Natural killer cell (primary cell): ENCODE data around the gene FAM9C. TPM values are rescaled to one million over a fixed set of nuclear protein-coding genes. Genes with fewer than 3 reads are reported as not detected.

Experiments used
- ATAC-seq, 3 donors: fragments of 150-1000 bp in 2 of 3; fragments of 200-7000 bp in 1 of 3; cut with Tn5 transposase; 1 replicate in 1 of 3; 2 replicates in 2 of 3; pipeline ENCODE4 v1.10.0; 2021; ENCODE audit warnings: mild to moderate bottlenecking in 2 of 3, moderate library complexity in 2 of 3
- DNase-seq, 2 donors: peaks; one replicate each; pipeline versions ENCODE4 v3.0.0 to v3.0.0-alpha.2; 2013 to 2021; ENCODE audit warnings: mixed read lengths in 1 of 2
- H3K27ac ChIP-seq: one replicate; pipeline ENCODE4 v1.5.1; 2013; ENCODE audit warnings: mild to moderate bottlenecking, low read length
- H3K27me3 ChIP-seq: one replicate; pipeline ENCODE4 v1.6.1; 2013; ENCODE audit warnings: low read length; ENCODE audit not compliant: control insufficient read depth, insufficient read depth
- H3K36me3 ChIP-seq: one replicate; pipeline ENCODE4 v1.6.1; 2013; ENCODE audit warnings: low read length; ENCODE audit not compliant: control insufficient read depth, insufficient read depth
- H3K4me1 ChIP-seq: one replicate; pipeline ENCODE4 v1.6.1; 2013; ENCODE audit warnings: low read length; ENCODE audit not compliant: control insufficient read depth, insufficient read depth
- H3K4me3 ChIP-seq: one replicate; pipeline ENCODE4 v1.5.1; 2013; ENCODE audit warnings: low read length
- H3K9me3 ChIP-seq: one replicate; pipeline ENCODE4 v1.6.1; 2013; ENCODE audit warnings: low read length; ENCODE audit not compliant: control insufficient read depth, insufficient read depth
- H3K27ac Mint-ChIP-seq, 2 donors: one replicate each; pipeline ENCODE4 v1.8.0; 2022; ENCODE audit warnings: mild to moderate bottlenecking in 2 of 2, mixed read lengths in 2 of 2, moderate library complexity in 1 of 2
- H3K27me3 Mint-ChIP-seq, 2 donors: one replicate each; pipeline ENCODE4 v1.8.0; 2022; ENCODE audit warnings: low read depth in 2 of 2, mixed read lengths in 2 of 2
- H3K36me3 Mint-ChIP-seq: one replicate; pipeline ENCODE4 v1.8.0; 2022; ENCODE audit warnings: mixed read lengths
- H3K4me1 Mint-ChIP-seq, 2 donors: one replicate each; pipeline ENCODE4 v1.8.0; 2022; ENCODE audit warnings: mixed read lengths in 2 of 2
- H3K4me3 Mint-ChIP-seq: one replicate; pipeline ENCODE4 v1.8.0; 2022; ENCODE audit warnings: mild to moderate bottlenecking, moderate library complexity, mixed read lengths
- H3K9me3 Mint-ChIP-seq, 2 donors: one replicate each; pipeline ENCODE4 v1.8.0; 2022; ENCODE audit warnings: mixed read lengths in 2 of 2
- WGBS: methylation state at CpG from one replicate; pipeline ENCODE4 v1.1.7; 2013; ENCODE audit warnings: missing lambda C conversion rate; ENCODE audit not compliant: insufficient coverage; 5-methylcytosine and 5-hydroxymethylcytosine counted together
- intact Hi-C: fragments of 100-400 bp; cut with micrococcal nuclease; formaldehyde crosslinking; loops from one replicate; pipeline ENCODE4 v1.14.2; 2022
- total RNA-seq, 4 donors: library from RNA; stranded (reverse); fragments of 120-200 nt in 1 of 4; gene quantifications; one replicate each; pipeline versions ENCODE4 v1.2.3 to v1.2.4, GENCODE V29; 2013 to 2022
- TF ChIP-seq, protein P1 (sequence below): fragments of 200-600 bp; IDR thresholded peaks from one replicate; pipeline ENCODE4 v1.8.0; 2022; ENCODE audit warnings: antibody characterized with exemption

Gene FAM9C
- total RNA-seq, 3 donors from 2014 or later (not counting 1 experiment from before 2014, with no cell fraction given), result not detected

DNA sequence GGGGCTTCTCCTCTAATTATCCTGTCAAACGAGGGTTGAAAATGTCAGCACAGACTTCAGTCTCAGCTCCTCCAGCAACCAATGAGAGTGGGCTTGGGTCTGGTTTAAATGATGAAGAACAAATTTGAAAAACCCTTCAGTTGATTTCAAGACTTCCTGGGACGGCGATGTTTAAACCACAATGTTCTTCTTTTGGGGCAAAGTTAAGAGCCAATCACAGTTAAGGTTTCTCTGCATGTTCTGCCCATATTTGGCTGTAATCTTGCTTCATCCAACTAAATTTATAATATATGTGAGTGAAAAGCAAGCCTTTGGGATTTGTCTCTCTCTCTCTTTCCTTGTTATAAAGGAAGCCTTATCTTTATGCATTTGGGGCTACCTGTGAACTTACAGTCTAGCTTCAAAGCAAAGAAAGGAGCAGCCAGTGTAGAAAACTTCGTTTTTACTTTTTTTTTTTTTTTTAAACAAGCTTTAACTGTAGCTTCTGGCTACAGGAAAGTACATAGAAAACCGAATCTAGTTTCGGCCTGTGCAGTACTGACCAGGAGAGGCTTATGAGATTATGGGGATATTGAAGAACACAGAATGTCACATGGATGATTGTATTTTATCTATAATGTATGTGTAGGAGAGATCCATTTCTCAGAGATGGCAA lies 46.8 kb upstream of the FAM9C start:
- no peaks in the 10 kb centered on the region for H3K36me3 Mint-ChIP-seq
- Histone ChIP-seq H3K4me3 (no peak overlapping the region), H3K27me3 (no peaks in the 10 kb centered on the region), H3K4me1 (peaks cover 63% of the 10 kb centered on the region), H3K36me3 (no peaks in the 10 kb centered on the region), H3K9me3 (no peaks in the 10 kb centered on the region), H3K27ac (peak overlapping the region; percentile 97)
- H3K4me3 Mint-ChIP-seq, result peak overlapping the region; percentile 74
- DNase-seq (peak in 1 of 2 donors; percentile 69), ATAC-seq (no peak)
- intact Hi-C loops, result loop anchor here (5.0 kb wide), 2 partner anchors 36 to 296 kb away; no protein-coding TSS in a partner anchor
- TF ChIP-seq, protein P1, sequence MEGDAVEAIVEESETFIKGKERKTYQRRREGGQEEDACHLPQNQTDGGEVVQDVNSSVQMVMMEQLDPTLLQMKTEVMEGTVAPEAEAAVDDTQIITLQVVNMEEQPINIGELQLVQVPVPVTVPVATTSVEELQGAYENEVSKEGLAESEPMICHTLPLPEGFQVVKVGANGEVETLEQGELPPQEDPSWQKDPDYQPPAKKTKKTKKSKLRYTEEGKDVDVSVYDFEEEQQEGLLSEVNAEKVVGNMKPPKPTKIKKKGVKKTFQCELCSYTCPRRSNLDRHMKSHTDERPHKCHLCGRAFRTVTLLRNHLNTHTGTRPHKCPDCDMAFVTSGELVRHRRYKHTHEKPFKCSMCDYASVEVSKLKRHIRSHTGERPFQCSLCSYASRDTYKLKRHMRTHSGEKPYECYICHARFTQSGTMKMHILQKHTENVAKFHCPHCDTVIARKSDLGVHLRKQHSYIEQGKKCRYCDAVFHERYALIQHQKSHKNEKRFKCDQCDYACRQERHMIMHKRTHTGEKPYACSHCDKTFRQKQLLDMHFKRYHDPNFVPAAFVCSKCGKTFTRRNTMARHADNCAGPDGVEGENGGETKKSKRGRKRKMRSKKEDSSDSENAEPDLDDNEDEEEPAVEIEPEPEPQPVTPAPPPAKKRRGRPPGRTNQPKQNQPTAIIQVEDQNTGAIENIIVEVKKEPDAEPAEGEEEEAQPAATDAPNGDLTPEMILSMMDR, result no peak
- peak overlapping the region; percentile 99 for H3K27ac Mint-ChIP-seq
- peaks cover 74 to 82% of the 10 kb centered on the region in 2 donors for H3K4me1 Mint-ChIP-seq
- H3K9me3 Mint-ChIP-seq, result peaks cover 0 to 3% of the 10 kb centered on the region in 2 donors
- WGBS, result 0% methylated on average over 4 of the region's 6 CpGs
- no peaks in the 10 kb centered on the region for H3K27me3 Mint-ChIP-seq

DNA sequence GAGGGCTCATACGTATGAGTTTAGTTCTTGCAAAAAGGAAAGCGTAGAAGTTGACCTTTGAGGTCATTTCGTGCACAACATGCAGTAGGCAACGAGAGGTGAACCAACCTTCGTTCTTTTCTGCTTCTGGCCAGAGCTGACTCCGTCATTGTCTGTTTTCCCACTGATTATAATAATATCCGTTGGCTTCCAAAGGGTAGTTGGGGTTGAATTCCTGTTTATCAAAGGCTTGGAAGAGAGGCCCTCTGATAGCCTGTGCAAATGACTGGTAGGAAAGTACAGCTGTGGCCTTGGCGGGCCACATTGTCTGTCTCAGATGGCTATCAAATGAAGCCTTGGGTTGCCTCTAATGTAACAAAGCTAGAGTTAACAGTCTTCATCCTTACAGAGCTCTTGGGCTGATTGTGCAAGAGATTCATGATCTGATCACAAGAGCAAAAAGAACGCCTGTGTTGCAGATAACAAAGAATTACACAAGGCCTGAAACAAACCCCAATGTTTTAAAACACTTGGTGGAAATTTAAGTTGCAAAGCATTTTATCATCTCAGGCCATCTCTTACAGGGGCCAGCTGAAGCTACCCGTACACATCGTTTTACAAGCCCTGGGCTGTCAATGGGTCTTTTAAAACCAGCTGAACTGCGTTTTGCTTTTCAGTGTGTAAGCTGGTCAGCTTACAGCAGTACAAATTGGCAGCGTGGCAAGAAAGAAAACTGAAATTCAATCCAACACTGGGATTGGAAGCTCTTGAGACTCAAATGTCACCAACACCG lies 46.1 kb upstream of the FAM9C start:
- Mint-ChIP-seq H3K36me3 (no peaks in the 10 kb centered on the region), H3K27ac (peak overlapping the region; percentile 99), H3K27me3 (no peaks in the 10 kb centered on the region), H3K9me3 (peaks cover 0 to 3% of the 10 kb centered on the region in 2 donors), H3K4me3 (peak overlapping the region; percentile 35), H3K4me1 (peaks cover 79 to 82% of the 10 kb centered on the region in 2 donors)
- H3K4me3 ChIP-seq, result no peak overlapping the region
- peak in 1 of 3 donors; percentile 22 for ATAC-seq
- H3K36me3 ChIP-seq, result no peaks in the 10 kb centered on the region
- H3K27ac ChIP-seq, result peak overlapping the region; percentile 97
- no peaks in the 10 kb centered on the region for H3K9me3 ChIP-seq
- intact Hi-C loops, result loop anchor here (5.0 kb wide), 2 partner anchors 37 to 297 kb away; no protein-coding TSS in a partner anchor
- H3K4me1 ChIP-seq, result peaks cover 66% of the 10 kb centered on the region
- no peaks in the 10 kb centered on the region for H3K27me3 ChIP-seq
- 11% methylated on average over 11 of the region's 14 CpGs for WGBS
- TF ChIP-seq, protein P1, result no peak
- peak in 1 of 2 donors; percentile 68 for DNase-seq

DNA sequence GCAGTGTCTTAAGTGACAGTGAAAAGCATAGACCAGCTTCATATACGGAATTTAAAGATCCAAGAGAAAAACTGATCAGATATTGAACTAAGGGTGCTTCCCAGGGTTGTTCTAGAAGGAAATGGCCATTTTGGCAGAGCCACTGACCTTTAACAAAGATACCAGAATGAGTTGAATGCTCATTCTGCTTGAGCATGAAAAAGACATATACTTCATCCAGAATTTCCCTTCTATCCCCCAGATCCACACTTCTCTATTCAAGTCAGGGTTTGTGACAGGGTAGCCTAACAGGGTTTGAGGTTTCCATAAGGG lies 45.6 kb upstream of the FAM9C start:
- peaks cover 0 to 3% of the 10 kb centered on the region in 2 donors for H3K9me3 Mint-ChIP-seq
- Histone ChIP-seq H3K36me3 (no peaks in the 10 kb centered on the region), H3K9me3 (no peaks in the 10 kb centered on the region), H3K27me3 (no peaks in the 10 kb centered on the region), H3K4me3 (no peak overlapping the region), H3K4me1 (peaks cover 71% of the 10 kb centered on the region), H3K27ac (peak overlapping the region; percentile 97)
- intact Hi-C loops, result loop anchor here (5.0 kb wide), 2 partner anchors 37 to 297 kb away; no protein-coding TSS in a partner anchor
- no peaks in the 10 kb centered on the region for H3K36me3 Mint-ChIP-seq
- TF ChIP-seq, protein P1, result no peak
- 54% methylated on average over 1 of the region's 1 CpG for WGBS
- peak overlapping the region; percentile 7 for H3K4me3 Mint-ChIP-seq
- peaks cover 79 to 82% of the 10 kb centered on the region in 2 donors for H3K4me1 Mint-ChIP-seq
- ATAC-seq (no peak), DNase-seq (no peak)
- peak overlapping the region; percentile 99 for H3K27ac Mint-ChIP-seq
- no peaks in the 10 kb centered on the region for H3K27me3 Mint-ChIP-seq
